ENCODE results near the gene TTC9C. TPM values are rescaled to one million over a fixed set of nuclear protein-coding genes. Genes with fewer than 3 reads are reported as not detected.
A peak's percentile ranks its signal among the peaks of the same experiment; 100 is the strongest.
"Not testable (repeated sequence)": the region's sequence is repeated elsewhere in the genome, so short reads cannot be mapped to it uniquely, and the experiment has no call there.

Gene TTC9C
- total and polyA plus RNA-seq, 4 donors = 17.3 to 40.7 (median 26.8) TPM

- intact Hi-C loops (cut with DNase I) = loop anchor here in 1 of 2 donors (5.0 kb wide), 1 partner anchor 296 kb away; no protein-coding TSS in a partner anchor
- 84 to 86% methylated on average over 1 to 4 of the region's 4 CpGs for WGBS, 2 donors
- not testable (repeated sequence) for ATAC-seq (ENCODE audit: low FRiP score); H3K4me3 ChIP-seq (ENCODE audit: low read length in 2 of 2); H3K9me3 ChIP-seq (ENCODE audit: control insufficient read depth, low read length); H3K27ac ChIP-seq (ENCODE audit: low read depth in 1 of 2, low read length in 2 of 2); DNase-seq; H3K27me3 ChIP-seq (ENCODE audit: control insufficient read depth in 1 of 2, insufficient read depth in 2 of 2, low read length in 1 of 2); H3K36me3 ChIP-seq (ENCODE audit: control insufficient read depth in 1 of 2, insufficient read depth in 2 of 2, low read length in 1 of 2); H3K4me1 ChIP-seq (ENCODE audit: control insufficient read depth in 1 of 2, insufficient read depth in 2 of 2, low read length in 2 of 2)
Measured at GRCh38 chr11:62693624-62694023, 34.7 kb upstream of the TTC9C start.

- intact Hi-C loops (cut with DNase I) = loop anchor here in 1 of 2 donors (5.0 kb wide), 1 partner anchor 297 kb away; no protein-coding TSS in a partner anchor
- ATAC-seq (ENCODE audit: low FRiP score) = peak; percentile 86
- no peak overlapping the region for H3K4me3 ChIP-seq (ENCODE audit: low read length in 2 of 2)
Measured at GRCh38 chr11:62694455-62695167, 33.7 kb upstream of the TTC9C start.

GRCh38 chr11:62702246-62702645, 26.0 kb upstream of the TTC9C start:
- Histone ChIP-seq H3K4me1 (ENCODE audit: control insufficient read depth in 1 of 2, insufficient read depth in 2 of 2, low read length in 2 of 2) (no peaks in the 10 kb centered on the region), H3K4me3 (ENCODE audit: low read length in 2 of 2) (no peak overlapping the region), H3K27ac (ENCODE audit: low read depth in 1 of 2, low read length in 2 of 2) (no peak overlapping the region), H3K36me3 (ENCODE audit: control insufficient read depth in 1 of 2, insufficient read depth in 2 of 2, low read length in 1 of 2) (no peaks in the 10 kb centered on the region), H3K27me3 (ENCODE audit: control insufficient read depth in 1 of 2, insufficient read depth in 2 of 2, low read length in 1 of 2) (no peaks in the 10 kb centered on the region), H3K9me3 (ENCODE audit: control insufficient read depth, low read length) (no peaks in the 10 kb centered on the region)
- DNase-seq (peak in 1 of 2 donors; percentile 13), ATAC-seq (ENCODE audit: low FRiP score) (no peak)
- 93 to 97% methylated on average over 11 of the region's 11 CpGs for WGBS, 2 donors
- intact Hi-C loops (cut with DNase I) = loop anchor here in 1 of 2 donors (10.0 kb wide), 1 partner anchor 133 kb away; the partner anchor contains the start of genes STX5, TEX54 and WDR74

More at GRCh38 chr11:62694455-62695167, 33.7 kb upstream of the TTC9C start:
- DNase-seq = peak; percentile 88 to 90
- no peaks in the 10 kb centered on the region for H3K27me3 ChIP-seq (ENCODE audit: control insufficient read depth in 1 of 2, insufficient read depth in 2 of 2, low read length in 1 of 2)
- no peak overlapping the region for H3K27ac ChIP-seq (ENCODE audit: low read depth in 1 of 2, low read length in 2 of 2)
- no peaks in the 10 kb centered on the region for H3K36me3 ChIP-seq (ENCODE audit: control insufficient read depth in 1 of 2, insufficient read depth in 2 of 2, low read length in 1 of 2)
- WGBS, 2 donors = 47% methylated on average over 14 of the region's 14 CpGs
- no peaks in the 10 kb centered on the region for H3K9me3 ChIP-seq (ENCODE audit: control insufficient read depth, low read length)
- H3K4me1 ChIP-seq (ENCODE audit: control insufficient read depth in 1 of 2, insufficient read depth in 2 of 2, low read length in 2 of 2) = no peaks in the 10 kb centered on the region

GRCh38 chr11:62703921-62704320, 24.4 kb upstream of the TTC9C start:
- H3K4me1 ChIP-seq (ENCODE audit: control insufficient read depth in 1 of 2, insufficient read depth in 2 of 2, low read length in 2 of 2); H3K27me3 ChIP-seq (ENCODE audit: control insufficient read depth in 1 of 2, insufficient read depth in 2 of 2, low read length in 1 of 2); H3K9me3 ChIP-seq (ENCODE audit: control insufficient read depth, low read length); H3K4me3 ChIP-seq (ENCODE audit: low read length in 2 of 2); H3K36me3 ChIP-seq (ENCODE audit: control insufficient read depth in 1 of 2, insufficient read depth in 2 of 2, low read length in 1 of 2); H3K27ac ChIP-seq (ENCODE audit: low read depth in 1 of 2, low read length in 2 of 2); ATAC-seq (ENCODE audit: low FRiP score): not testable (repeated sequence)
- 80 to 93% methylated on average over 4 of the region's 4 CpGs for WGBS, 2 donors
- intact Hi-C loops (cut with DNase I) = loop anchor here in 1 of 2 donors (10.0 kb wide), 1 partner anchor 131 kb away; the partner anchor contains the start of genes STX5, TEX54 and WDR74
- peak in 1 of 2 donors; percentile 14 for DNase-seq

GRCh38 chr11:62705413-62705812, 22.9 kb upstream of the TTC9C start:
- peak in 1 of 2 donors; percentile 65 for DNase-seq
- intact Hi-C loops (cut with DNase I) = loop anchor here in 1 of 2 donors (5.0 to 10.0 kb wide), 3 partner anchors 33 to 129 kb away; partner anchors contain the start of genes LBHD1, STX5, TEX54 and UQCC3
- H3K27me3 ChIP-seq (ENCODE audit: control insufficient read depth in 1 of 2, insufficient read depth in 2 of 2, low read length in 1 of 2) = no peaks in the 10 kb centered on the region

GRCh38 chr11:62705880-62706849, 22.1 kb upstream of the TTC9C start:
- intact Hi-C loops (cut with DNase I) = loop anchor here in 1 of 2 donors (5.0 to 10.0 kb wide), 3 partner anchors 34 to 129 kb away; partner anchors contain the start of genes LBHD1, STX5, TEX54 and UQCC3
- ATAC-seq (ENCODE audit: low FRiP score) (peak; percentile 95), DNase-seq (peak; percentile 97 to 99)
- Histone ChIP-seq H3K4me1 (ENCODE audit: control insufficient read depth in 1 of 2, insufficient read depth in 2 of 2, low read length in 2 of 2) (no peaks in the 10 kb centered on the region), H3K9me3 (ENCODE audit: control insufficient read depth, low read length) (no peaks in the 10 kb centered on the region), H3K36me3 (ENCODE audit: control insufficient read depth in 1 of 2, insufficient read depth in 2 of 2, low read length in 1 of 2) (no peaks in the 10 kb centered on the region), H3K4me3 (ENCODE audit: low read length in 2 of 2) (peak overlapping the region; percentile 49 to 65), H3K27ac (ENCODE audit: low read depth in 1 of 2, low read length in 2 of 2) (peak overlapping the region in 1 of 2 donors; percentile 76), H3K27me3 (ENCODE audit: control insufficient read depth in 1 of 2, insufficient read depth in 2 of 2, low read length in 1 of 2) (no peaks in the 10 kb centered on the region)
- WGBS, 2 donors = 3% methylated on average over 62 to 73 of the region's 73 CpGs

More at GRCh38 chr11:62705413-62705812, 22.9 kb upstream of the TTC9C start:
- Histone ChIP-seq H3K36me3 (ENCODE audit: control insufficient read depth in 1 of 2, insufficient read depth in 2 of 2, low read length in 1 of 2) (no peaks in the 10 kb centered on the region), H3K4me3 (ENCODE audit: low read length in 2 of 2) (peak overlapping the region; percentile 49 to 65), H3K4me1 (ENCODE audit: control insufficient read depth in 1 of 2, insufficient read depth in 2 of 2, low read length in 2 of 2) (no peaks in the 10 kb centered on the region), H3K27ac (ENCODE audit: low read depth in 1 of 2, low read length in 2 of 2) (peak overlapping the region in 1 of 2 donors; percentile 69), H3K9me3 (ENCODE audit: control insufficient read depth, low read length) (no peaks in the 10 kb centered on the region)
- WGBS, 2 donors = 33 to 44% methylated on average over 7 of the region's 7 CpGs
- no peak for ATAC-seq (ENCODE audit: low FRiP score)

- DNase-seq (peak in 1 of 2 donors; percentile 54), ATAC-seq (ENCODE audit: low FRiP score) (no peak)
- 73 to 79% methylated on average over 8 of the region's 8 CpGs for WGBS, 2 donors
- no peaks in the 10 kb centered on the region for H3K9me3 ChIP-seq (ENCODE audit: control insufficient read depth, low read length)
- no peaks in the 10 kb centered on the region for H3K4me1 ChIP-seq (ENCODE audit: control insufficient read depth in 1 of 2, insufficient read depth in 2 of 2, low read length in 2 of 2)
- intact Hi-C loops (cut with DNase I) = loop anchor here in 1 of 2 donors (5.0 to 10.0 kb wide), 3 partner anchors 35 to 128 kb away; partner anchors contain the start of genes LBHD1, STX5, TEX54 and UQCC3
- H3K27me3 ChIP-seq (ENCODE audit: control insufficient read depth in 1 of 2, insufficient read depth in 2 of 2, low read length in 1 of 2) = no peaks in the 10 kb centered on the region
- no peak overlapping the region for H3K27ac ChIP-seq (ENCODE audit: low read depth in 1 of 2, low read length in 2 of 2)
- H3K36me3 ChIP-seq (ENCODE audit: control insufficient read depth in 1 of 2, insufficient read depth in 2 of 2, low read length in 1 of 2) = no peaks in the 10 kb centered on the region
- peak overlapping the region in 1 of 2 donors; percentile 22 for H3K4me3 ChIP-seq (ENCODE audit: low read length in 2 of 2)
Measured at GRCh38 chr11:62706850-62707247, 21.4 kb upstream of the TTC9C start.

- ATAC-seq (ENCODE audit: low FRiP score) (no peak), DNase-seq (peak in 1 of 2 donors; percentile 71)
- Histone ChIP-seq H3K36me3 (ENCODE audit: control insufficient read depth in 1 of 2, insufficient read depth in 2 of 2, low read length in 1 of 2) (peaks cover 0 to 2% of the 10 kb centered on the region in 2 donors), H3K27ac (ENCODE audit: low read depth in 1 of 2, low read length in 2 of 2) (peak within 1 kb of the TSS in 1 of 2 donors; percentile 76), H3K27me3 (ENCODE audit: control insufficient read depth in 1 of 2, insufficient read depth in 2 of 2, low read length in 1 of 2) (no peaks in the 10 kb centered on the region), H3K4me1 (ENCODE audit: control insufficient read depth in 1 of 2, insufficient read depth in 2 of 2, low read length in 2 of 2) (no peaks in the 10 kb centered on the region), H3K4me3 (ENCODE audit: low read length in 2 of 2) (peak within 1 kb of the TSS; percentile 22 to 43), H3K9me3 (ENCODE audit: control insufficient read depth, low read length) (no peaks in the 10 kb centered on the region)
- 77 to 83% methylated on average over 10 of the region's 10 CpGs for WGBS, 2 donors
- intact Hi-C loops (cut with DNase I) = loop anchor here in 1 of 2 donors (5.0 to 10.0 kb wide), 3 partner anchors 35 to 127 kb away; partner anchors contain the start of genes LBHD1, STX5, TEX54 and UQCC3
Measured at GRCh38 chr11:62707277-62707861, 20.9 kb upstream of the TTC9C start, which contains the start of the genes BSCL2 and GNG3. Gene BSCL2 (minus strand): TSS chr11:62707424. CDS start chr11:62707195, 229 bp downstream. Gene GNG3 (plus strand): TSS chr11:62707676. CDS start chr11:62708296, 620 bp downstream.

Data from aorta (tissue), 5 donors.